Measurements from ENCODE around the gene TUBAL3.
"Not testable (repeated sequence)": the region's sequence is repeated elsewhere in the genome, so short reads cannot be mapped to it uniquely, and the experiment has no call there.

The TUBAL3 gene

DNA sequence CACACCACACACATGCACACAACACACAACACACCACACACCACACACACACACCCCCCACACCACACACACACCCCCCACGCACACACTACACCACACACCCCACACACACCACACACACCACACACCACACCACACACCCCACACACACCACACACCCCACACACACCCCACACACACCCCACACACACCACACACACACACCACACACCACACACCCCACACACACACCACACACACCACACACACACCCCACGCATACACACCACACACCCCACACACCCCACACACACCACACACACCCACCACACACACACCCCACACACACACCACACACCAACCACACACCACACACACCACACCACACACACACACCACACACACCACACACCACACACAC is 23.4 kb downstream of the TUBAL3 start:
- in situ Hi-C loops (cut with HindIII; ENCODE audit: low sequenced_read_pairs): no loop called here

DNA sequence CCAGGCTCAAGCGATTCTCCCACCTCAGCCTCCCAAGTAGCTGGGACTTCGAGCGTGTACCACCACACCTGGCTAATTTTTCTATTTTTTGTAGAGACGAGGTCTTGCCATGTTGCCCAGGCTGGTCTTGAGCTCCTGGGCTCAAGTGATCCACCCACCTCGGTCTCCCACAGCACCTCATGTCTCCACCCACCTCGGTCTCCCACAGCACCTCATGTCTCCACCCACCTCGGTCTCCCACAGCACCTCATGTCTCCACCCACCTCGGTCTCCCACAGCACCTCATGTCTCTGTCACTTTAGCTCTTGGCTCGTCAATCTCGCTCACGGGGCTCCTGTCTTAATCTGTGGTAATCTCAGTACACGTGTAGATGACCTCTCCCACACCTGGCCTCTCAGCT is 24.2 kb downstream of the TUBAL3 start:
- in situ Hi-C loops (cut with HindIII; ENCODE audit: low sequenced_read_pairs): not testable (repeated sequence)

DNA sequence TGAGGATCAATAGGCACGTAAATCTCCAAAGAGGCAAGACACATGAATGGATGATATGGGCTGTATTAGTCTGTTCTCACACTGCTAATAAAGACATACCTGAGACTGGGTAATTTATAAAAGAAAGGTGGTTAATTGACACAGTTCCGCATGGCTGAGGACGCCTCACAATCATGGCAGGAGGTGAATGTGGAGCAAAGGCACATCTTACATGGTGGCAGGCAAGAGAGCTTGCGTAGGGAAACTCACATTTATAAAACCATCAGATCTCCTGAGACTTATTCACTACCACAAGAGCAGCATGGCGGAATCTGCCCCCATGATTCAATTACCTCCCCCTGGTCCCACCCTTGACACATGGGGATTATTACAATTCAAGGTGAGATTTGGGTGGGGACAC is 25.4 kb downstream of the TUBAL3 start:
- in situ Hi-C loops (cut with HindIII; ENCODE audit: low sequenced_read_pairs): not testable (repeated sequence)

DNA sequence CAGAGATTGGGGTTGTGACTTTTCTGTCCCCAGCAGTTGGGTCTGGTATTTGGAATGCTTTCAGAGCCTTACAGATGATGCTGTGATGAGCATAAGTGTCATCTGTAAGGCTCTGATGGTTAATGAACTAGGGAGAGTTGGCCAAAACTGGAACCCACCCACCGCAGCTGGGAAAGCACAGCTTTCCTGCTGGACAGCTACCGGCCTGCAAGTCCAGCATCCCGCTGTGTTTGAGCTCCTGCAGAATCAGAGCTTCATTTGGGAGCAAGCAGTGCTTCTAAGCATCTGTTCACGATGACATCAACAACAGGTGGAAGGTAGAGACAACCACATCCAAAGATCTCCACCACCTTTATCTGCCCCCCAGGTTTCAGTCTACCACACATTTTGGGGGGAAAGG is 28.2 kb downstream of the TUBAL3 start:
- in situ Hi-C loops (cut with HindIII; ENCODE audit: low sequenced_read_pairs): no loop called here

DNA sequence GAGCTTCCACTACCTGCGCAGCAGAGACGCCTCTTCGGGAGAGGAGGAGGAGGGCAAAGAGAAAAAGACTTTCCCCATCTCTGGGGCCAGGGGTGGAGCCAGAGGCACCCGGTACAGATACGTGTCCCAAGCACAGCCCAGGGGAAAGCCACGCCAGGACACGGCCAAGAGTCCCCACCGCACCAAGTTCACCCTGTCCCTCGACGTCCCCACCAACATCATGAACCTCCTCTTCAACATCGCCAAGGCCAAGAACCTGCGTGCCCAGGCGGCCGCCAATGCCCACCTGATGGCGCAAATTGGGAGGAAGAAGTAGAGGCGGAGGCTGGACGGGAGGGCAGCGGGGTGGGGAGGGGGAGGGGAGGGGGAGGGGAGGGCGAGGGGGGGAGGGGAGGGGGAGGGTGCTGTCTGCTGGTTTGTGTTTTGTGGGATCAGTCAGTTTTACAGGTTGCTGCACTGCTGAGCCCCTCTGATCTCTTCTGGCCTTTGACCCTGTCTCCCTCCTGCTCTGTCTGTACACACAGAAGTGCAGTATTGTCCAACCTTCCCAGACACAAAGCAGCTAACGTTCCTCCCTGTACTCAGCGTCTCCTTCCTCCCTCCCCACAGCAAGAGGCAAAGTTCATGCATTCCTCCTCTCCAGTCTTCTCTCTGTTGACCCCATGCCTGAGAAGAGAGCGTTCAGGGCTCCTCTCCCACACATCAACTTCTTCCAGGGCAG is 30.6 kb downstream of the TUBAL3 start:
- in situ Hi-C loops (cut with HindIII; ENCODE audit: low sequenced_read_pairs): no loop called here

DNA sequence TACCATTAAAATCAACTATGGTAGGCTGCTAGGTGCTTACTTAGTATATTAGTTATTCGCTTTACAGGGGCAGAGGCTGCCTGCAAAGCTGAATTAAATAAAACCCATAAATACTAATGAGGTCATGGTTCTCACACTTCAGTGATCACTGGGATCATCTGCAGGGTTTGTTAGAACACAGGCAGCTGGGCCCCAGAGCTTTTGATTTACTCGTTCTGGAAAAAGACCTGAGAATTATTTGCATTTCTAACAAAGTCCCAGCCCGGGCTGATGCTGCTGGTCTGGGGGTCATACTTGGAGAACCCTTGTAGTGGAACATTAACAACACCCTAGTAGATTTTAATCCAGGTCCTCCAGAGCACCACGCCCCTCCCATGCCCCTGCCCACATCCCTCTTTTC is 31.3 kb downstream of the TUBAL3 start:
- in situ Hi-C loops (cut with HindIII; ENCODE audit: low sequenced_read_pairs): no loop called here

DNA sequence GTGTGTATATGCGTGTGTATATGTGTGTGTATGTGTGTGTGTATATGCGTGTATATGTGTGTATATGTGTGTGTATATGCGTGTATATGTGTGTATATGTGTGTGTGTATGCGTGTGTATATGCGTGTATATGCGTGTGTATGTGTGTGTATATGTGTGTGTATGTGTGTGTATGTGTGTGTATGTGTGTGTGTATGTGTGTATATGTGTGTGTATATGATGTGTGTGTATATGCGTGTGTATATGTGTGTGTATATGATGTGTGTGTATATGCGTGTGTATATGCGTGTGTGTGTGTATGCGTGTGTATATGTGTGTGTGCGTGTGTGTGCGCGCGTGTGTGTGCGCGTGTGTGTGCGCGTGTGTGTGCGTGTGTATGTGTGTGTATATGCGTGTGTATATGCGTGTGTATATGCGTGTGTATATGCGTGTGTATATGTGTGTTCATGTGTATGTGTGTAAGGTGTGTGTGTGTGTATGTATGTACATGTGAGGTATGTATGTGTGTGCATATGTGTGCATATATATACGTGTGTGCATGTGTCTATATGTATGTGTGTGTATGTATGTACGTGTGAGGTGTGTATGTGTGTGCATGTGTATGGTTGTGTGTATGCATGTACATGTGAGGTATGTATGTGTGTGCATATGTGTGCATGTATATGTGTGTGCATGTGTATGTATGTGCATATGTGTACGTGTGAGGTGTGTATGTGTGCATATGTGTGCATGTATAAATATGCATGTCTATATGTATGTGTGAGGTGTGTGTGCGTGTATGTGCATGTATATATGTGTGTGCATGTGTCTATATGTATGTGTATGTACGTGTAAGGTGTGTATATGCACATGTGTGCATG is 33.9 kb downstream of the TUBAL3 start:
- in situ Hi-C loops (cut with HindIII; ENCODE audit: low sequenced_read_pairs): no loop called here

DNA sequence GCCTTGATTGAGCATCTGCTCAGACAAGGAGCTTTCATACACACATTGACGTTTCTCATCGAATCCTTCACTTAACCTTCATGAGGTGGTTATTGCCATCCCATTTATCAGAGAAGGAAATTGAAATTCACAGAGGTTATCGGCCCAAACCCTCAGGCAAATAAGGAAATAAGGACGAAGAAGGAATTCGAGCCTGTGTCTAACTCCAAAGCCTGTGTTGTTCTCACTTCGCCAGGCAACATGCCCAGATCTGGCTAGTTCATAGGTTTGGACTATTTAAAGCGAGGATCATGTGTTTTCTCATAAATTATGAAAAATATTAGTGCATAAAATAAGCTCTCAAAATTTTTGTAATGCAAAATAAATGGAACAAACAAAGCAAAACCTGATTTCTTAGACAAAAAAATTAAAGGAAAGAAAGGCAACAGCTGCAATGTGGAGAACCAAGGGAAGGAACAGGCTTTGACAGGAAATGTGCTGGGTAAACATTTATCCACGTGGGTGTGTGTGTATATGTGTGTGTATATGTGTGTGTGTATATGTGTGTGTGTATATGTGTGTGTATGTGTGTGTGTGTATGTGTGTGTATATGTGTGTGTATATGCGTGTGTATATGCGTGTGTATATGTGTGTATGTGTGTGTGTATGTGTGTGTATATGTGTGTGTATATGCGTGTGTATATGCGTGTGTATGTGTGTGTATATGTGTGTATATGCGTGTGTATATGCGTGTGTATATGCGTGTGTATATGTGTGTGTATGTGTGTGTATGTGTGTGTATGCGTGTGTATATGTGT is 35.1 kb downstream of the TUBAL3 start:
- in situ Hi-C loops (cut with HindIII; ENCODE audit: low sequenced_read_pairs): no loop called here

DNA sequence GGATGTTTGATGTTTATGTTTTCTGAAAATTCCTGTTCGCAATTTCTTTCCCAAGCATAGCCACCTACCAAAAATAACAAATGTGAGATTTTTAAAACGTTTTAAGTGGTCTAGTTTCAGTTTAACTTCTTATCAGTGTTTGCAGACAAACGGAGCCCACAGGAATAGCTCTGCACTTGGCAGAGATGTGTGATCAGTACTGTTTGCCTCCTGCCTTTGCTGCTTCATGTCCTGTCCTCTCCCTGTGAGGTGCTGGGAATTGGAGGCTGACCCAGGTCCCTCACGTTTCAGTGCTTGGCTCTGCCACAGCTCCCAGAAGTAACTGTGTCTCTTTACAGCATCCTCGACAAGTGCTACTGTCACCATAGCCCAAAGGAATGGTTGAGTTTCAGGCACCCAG is 38.7 kb downstream of the TUBAL3 start:
- in situ Hi-C loops (cut with HindIII; ENCODE audit: low sequenced_read_pairs): no loop called here

DNA sequence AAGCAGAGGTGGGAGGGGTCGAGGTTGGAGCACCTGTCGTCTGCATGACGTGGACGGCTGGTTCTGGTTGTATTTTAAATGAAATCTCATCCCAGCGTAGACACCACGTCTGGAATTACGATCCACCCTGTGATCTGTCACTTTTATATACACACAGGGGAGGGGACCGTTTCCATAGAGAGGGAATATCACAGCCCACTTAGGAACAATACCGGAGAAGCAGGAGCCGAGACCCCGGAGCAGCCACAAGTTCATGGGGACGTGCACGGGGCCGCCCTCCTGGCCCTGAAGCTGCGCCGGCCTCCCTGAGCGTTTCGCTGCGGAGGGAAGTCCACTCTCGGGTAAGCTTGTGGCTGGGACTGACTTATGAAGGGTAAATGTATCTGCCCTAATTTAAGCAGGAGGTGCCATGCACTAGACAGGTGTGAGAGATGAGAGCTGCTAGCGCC is 39.7 kb downstream of the TUBAL3 start, which contains the start of gene UCN3:
TSS of gene UCN3 (plus strand) at position 77 of the 449 bp plus-strand sequence. CDS start 8,755 bp downstream, outside the sequence.
- in situ Hi-C loops (cut with HindIII; ENCODE audit: low sequenced_read_pairs): no loop called here

DNA sequence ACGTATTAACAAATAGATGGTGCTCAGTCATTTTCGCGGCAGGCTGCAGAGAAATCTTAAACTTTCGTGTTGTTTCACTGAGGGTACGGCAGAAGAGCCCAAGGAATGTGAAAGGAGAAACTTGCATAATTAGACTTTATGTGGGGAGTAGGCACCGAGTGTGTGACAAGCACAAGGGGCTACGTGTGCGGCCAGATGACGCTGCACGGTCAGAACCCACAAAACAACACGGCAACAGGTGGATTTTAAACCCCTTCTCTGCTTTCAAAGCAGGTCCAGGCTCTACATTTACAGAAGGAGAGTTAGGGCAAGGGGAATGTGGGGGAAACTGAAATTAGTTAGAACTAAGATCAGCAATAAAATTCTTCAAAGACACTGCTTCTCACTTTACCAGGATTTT is 40.3 kb downstream of the TUBAL3 start:
- in situ Hi-C loops (cut with HindIII; ENCODE audit: low sequenced_read_pairs): no loop called here

DNA sequence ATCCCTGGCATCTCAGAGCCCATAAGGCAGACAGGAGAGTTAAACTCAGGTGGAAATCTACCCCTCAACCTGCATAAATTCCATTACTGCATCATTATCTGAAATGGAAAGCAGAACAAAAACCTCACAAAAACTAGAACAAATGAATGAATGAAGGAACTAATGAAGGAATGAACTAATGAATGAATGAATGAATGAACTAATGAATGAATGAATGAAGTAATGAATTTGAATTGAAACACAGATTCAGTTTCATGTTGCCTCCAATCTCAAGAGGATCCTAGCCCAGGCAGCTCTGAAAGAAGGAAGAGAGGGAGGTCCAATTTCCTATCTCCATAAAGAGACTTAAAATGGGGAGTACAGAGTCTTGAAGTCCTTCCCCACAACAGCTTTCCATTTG is 41.8 kb downstream of the TUBAL3 start:
- in situ Hi-C loops (cut with HindIII; ENCODE audit: low sequenced_read_pairs): no loop called here

DNA sequence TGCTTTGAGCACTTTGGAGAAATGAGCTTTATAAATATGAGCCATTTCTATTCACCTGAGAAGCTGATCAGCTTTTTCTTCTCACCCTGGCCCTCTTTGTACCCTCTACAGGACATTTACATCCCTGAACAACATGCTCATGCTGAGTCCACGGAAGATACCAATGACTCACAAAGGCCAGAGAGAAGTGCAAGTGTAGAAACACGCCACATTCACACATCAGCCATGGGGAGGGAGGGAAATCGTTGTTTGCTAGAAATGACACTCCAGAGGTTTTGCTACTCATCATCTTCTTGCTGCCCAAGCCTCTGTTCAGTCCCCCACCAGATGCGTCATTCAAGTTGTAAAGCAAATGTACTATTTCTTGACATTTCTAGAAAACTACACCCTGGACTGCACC is 42.7 kb downstream of the TUBAL3 start:
- in situ Hi-C loops (cut with HindIII; ENCODE audit: low sequenced_read_pairs): no loop called here

DNA sequence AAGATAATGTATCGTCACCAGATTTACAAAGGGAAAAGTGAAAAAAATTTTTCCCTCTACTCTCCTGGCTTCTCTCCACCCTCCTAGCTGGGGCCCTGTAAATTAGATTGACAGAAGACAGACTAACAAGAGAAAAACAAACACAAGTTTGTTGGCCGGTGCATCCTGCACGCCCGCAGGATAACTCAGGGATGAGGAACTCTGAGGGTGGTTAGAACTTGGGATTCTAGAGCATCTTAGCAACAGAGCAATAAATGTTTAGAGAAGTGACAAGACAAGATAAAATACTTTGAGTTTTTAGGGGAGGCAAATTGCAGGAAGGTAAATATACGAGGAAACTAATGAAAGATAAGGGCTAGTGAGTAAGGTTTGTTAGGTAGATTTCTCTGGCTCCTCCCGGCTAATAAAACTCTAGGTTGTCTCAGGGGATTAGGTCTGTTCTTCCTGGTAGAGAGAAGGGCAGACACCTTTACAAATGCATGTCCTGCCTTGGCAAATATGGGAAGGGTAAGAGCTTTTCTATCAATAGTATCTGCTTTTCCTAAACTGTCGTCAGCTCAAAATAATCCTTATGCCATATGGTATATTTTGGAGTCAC is 44.2 kb downstream of the TUBAL3 start:
- in situ Hi-C loops (cut with HindIII; ENCODE audit: low sequenced_read_pairs): no loop called here

DNA sequence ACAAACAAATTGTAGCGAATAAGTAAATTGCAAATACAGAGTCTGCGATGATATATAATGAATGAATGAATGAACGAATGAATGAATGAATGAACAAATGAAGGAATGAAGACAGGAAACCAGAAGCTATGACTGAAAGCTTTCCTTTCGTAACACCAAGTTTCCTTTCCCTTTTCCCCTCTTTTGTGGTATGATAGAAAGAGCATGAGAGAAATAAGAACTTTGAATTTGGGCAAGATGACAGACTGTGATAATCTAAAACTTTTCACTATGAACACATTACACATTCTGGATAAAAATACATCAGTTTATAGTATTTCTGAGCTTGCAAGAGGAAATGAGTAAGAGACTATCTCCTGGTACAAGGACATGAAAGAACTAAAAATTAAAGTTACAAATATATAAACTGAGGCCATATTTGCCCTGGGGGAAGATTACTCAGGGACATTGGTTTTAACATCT is 48.3 kb downstream of the TUBAL3 start:
- in situ Hi-C loops (cut with HindIII; ENCODE audit: low sequenced_read_pairs): no loop called here

DNA sequence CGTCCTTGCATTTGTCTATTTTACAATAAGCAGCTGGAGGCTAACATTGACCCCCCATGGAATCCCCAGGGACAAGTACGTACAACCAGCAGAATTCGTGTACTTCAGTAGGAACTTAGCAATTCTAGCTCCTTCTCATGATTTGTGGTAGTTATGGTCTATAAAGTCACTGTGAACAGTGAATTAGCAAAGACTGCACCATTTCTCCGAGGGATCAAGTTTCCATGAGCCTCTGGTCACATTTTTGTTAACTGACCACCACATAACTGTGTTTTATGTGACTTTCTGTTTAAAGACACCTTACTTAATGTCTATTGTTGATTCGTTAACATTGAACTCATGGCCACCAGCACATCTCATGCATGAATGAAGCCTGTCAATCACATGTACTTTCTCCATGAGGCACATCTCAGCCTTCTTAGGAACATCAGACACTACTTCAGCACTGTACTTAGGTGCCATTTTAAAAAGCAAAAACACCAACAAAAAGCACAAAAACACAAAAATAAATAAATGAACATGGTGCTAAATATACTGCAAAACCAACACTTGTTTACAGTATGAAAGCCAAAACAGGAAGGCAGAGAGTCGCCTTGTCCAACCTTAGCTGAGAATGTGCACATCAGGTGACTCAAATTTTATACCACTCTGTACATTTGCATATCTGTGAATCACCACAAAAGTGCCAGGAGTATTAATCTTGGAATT is 48.9 kb downstream of the TUBAL3 start:
- in situ Hi-C loops (cut with HindIII; ENCODE audit: low sequenced_read_pairs): no loop called here

DNA sequence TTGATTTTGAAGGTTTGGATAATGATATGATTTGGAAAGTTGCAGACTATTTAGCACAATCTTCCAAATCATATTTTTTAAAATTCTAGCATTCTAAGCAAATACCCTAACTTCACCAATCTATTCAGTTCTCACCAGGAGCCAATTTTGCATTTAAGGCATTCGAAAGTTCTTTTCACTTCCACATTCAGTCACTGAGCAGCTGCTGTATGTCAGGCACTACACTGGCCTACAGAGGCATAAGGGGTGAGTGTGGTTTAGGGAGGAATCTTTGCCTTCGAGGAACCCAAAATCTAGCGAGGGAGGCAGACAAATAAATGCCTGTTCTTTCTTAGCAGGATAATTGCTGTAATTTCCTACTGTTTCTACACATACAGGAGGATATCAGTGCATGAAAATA is 50.6 kb downstream of the TUBAL3 start:
- in situ Hi-C loops (cut with HindIII; ENCODE audit: low sequenced_read_pairs): no loop called here

DNA sequence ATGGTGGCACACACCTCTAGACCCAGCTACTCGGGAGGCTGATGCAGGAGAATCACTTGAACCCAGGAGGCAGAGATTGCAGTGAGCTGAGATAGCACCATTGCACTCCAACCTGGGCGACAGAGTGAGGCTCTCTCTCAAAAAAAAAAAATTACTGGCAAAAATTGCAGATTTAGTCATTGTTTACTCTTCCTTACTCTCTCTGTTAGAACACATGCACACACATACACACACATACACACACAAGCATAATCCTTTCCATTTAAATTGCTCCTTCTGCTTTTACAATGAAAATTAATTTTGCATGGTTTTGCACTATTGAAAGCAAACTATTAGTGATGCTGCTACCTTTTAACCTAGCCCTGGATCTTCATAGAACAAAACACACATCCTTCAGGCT is 55.3 kb downstream of the TUBAL3 start:
- in situ Hi-C loops (cut with HindIII; ENCODE audit: low sequenced_read_pairs): no loop called here

DNA sequence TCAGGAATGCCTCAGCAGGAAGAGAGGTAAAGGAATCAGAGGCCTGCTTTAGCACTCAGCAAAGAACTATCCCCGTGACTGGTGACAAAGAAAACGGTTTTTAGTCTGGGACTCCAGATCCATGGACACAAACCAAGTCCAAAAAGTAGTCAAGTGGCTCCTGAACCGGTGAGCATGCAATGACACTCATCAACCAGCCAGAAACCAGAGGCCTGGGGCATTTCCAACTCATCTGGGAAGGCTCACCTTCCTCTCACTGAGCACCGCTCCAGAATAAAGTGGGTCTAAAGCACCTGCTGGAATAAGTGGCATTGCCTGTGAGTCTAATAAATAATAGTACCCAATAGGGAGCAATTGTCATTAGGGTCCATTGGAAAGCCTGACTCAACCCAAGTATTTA is 57.7 kb downstream of the TUBAL3 start:
- in situ Hi-C loops (cut with HindIII; ENCODE audit: low sequenced_read_pairs): no loop called here

DNA sequence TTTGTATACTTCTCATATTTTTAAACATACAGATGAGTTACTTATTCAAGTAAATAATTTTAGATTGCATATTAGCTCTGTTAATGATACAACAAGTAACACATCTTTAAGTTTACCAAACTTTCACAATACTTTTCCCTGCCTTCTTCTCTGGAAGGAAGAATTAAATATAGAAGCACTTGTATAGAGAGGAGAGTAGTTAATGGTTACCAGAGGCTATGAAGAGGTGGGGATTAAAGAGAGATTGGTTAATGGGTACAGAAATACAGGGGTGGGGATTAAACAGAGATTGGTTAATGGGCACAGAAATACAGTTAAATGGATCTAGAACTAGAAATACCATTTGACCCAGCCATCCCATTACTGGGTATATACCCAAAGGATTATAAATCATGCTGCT is 59.9 kb downstream of the TUBAL3 start:
- in situ Hi-C loops (cut with HindIII; ENCODE audit: low sequenced_read_pairs): no loop called here
